ENCODE data around the gene SORBS2. TPM values are rescaled to one million over a fixed set of nuclear protein-coding genes. Genes with fewer than 3 reads are reported as not detected.

Gene SORBS2
- total and polyA plus RNA-seq, 2 of the 4 experiments (the other 2 are of a cell fraction): 0.18 TPM; not detected in 1

DNA sequence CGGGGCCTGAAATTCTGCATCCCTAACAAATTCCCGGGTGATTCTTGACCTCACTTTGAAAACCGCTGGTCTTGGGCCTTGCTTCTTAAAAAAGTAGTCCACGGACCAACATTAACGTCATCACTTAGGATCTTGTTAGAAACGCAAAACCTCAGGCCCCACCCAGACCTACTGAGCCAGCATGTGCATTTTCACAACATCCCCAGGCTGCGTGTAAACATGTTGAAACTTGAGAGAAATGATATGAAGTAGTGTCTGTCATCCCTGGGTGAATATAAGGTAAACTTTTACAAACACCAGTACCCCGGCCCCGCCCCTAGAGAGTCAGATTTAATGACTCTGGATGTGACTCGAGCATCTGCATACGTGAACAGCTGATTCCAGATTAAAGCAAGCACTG lies 33.7 kb downstream of the SORBS2 start:
- no peak for ATAC-seq (ENCODE audit: low read depth)
- in situ Hi-C loops (cut with MboI; ENCODE audit: low sequenced_read_pairs): no loop called here

More for the DNA sequence above, 33.7 kb downstream of the SORBS2 start:
- Histone ChIP-seq H3K4me2 (ENCODE audit: low read depth, low read length) (no peak overlapping the region), H3K18ac (ENCODE audit: low read depth, low read length) (no peak overlapping the region), H4K5ac (ENCODE audit: low read depth, low read length) (no peak overlapping the region), H3K27me3 (ENCODE audit: control insufficient read depth, insufficient read depth, low read length) (no peaks in the 10 kb centered on the region), H3K79me1 (ENCODE audit: low read depth in 1 of 2, low read length in 2 of 2) (no peaks in the 10 kb centered on the region), H3K23ac (ENCODE audit: low read depth, low read length) (no peak overlapping the region), H3K56ac (ENCODE audit: extremely low read depth, insufficient read depth, low read length) (no peak overlapping the region), H4K20me1 (ENCODE audit: insufficient read depth, low read length) (no peaks in the 10 kb centered on the region), H3K4ac (ENCODE audit: low read depth, low read length) (no peak overlapping the region), H3K4me3 (ENCODE audit: insufficient read depth, low read depth, low read length) (no peak overlapping the region), H2AFZ (replicated peaks; ENCODE audit: low read length, poor library complexity) (no peak overlapping the region), H3K36me3 (ENCODE audit: control insufficient read depth, insufficient read depth, low read length) (no peaks in the 10 kb centered on the region), H2AK9ac (replicated peaks; ENCODE audit: low read depth, low read length, poor library complexity) (no peak overlapping the region), H3K9me1 (ENCODE audit: insufficient read depth, low read length) (peaks cover 9% of the 10 kb centered on the region), H2AK5ac (ENCODE audit: low read depth, low read length) (no peak overlapping the region), H2BK20ac (ENCODE audit: low read depth, low read length) (no peak overlapping the region), H3K4me1 (ENCODE audit: control insufficient read depth, insufficient read depth, low read length) (peaks cover 2% of the 10 kb centered on the region; the same call in 1 of the 2 replicates), H2BK15ac (ENCODE audit: low read depth, low read length) (no peak overlapping the region), H2BK5ac (ENCODE audit: low read depth, low read length, poor library complexity, severe bottlenecking) (no peak overlapping the region), H3K9me3 (ENCODE audit: control insufficient read depth, insufficient read depth, low read length) (no peaks in the 10 kb centered on the region), H3K27ac (ENCODE audit: insufficient read depth, low read length) (no peak overlapping the region), H2BK120ac (ENCODE audit: low read depth, low read length) (no peak overlapping the region), H4K8ac (ENCODE audit: low read depth in 2 of 2, low read length in 2 of 2) (no peak overlapping the region), H4K91ac (ENCODE audit: insufficient read depth, low read depth, low read length) (no peak overlapping the region), H3K9ac (ENCODE audit: low read depth, low read length) (no peak overlapping the region), H3K14ac (replicated peaks; ENCODE audit: low read depth, low read length) (no peak overlapping the region)
- BruUV-seq (replicated peaks): no TSS peak
- ChIA-PET CTCF (no interaction called here), POLR2A (ENCODE audit: unreplicated experiment) (no interaction called here)
- WGBS, 2 experiments (ENCODE audit: extremely low coverage in 2 of 2, insufficient read length in 1 of 2): 86% methylated on average over 5 of the region's 11 CpGs; no CpG with 5 or more reads in 1 of the 2 experiments
- TF ChIP-seq POLR2A (IDR thresholded peaks at IDR 0.05; ENCODE audit: low read depth, low read length): no peak
- TF ChIP-seq, protein P1, sequence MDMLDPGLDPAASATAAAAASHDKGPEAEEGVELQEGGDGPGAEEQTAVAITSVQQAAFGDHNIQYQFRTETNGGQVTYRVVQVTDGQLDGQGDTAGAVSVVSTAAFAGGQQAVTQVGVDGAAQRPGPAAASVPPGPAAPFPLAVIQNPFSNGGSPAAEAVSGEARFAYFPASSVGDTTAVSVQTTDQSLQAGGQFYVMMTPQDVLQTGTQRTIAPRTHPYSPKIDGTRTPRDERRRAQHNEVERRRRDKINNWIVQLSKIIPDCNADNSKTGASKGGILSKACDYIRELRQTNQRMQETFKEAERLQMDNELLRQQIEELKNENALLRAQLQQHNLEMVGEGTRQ (IDR thresholded peaks at IDR 0.05; ENCODE audit: low read depth, low read length): no peak
- no peak for TF ChIP-seq SMC3 (IDR thresholded peaks at IDR 0.05; ENCODE audit: low read depth, low read length)
- no peak for TF ChIP-seq MAZ (IDR thresholded peaks at IDR 0.05; ENCODE audit: borderline replicate concordance, low read depth, low read length)
- TF ChIP-seq MXI1 (IDR thresholded peaks at IDR 0.05; ENCODE audit: borderline replicate concordance, low read depth, low read length): no peak
- TF ChIP-seq RCOR1 (IDR thresholded peaks at IDR 0.05; ENCODE audit: insufficient replicate concordance, low read length): no peak
- TF ChIP-seq NFE2L2 (IDR thresholded peaks at IDR 0.05; ENCODE audit: low read depth, low read length): no peak
- no peak for TF ChIP-seq FOS (IDR thresholded peaks at IDR 0.05; ENCODE audit: low read depth, low read length)
- TF ChIP-seq, protein P2, sequence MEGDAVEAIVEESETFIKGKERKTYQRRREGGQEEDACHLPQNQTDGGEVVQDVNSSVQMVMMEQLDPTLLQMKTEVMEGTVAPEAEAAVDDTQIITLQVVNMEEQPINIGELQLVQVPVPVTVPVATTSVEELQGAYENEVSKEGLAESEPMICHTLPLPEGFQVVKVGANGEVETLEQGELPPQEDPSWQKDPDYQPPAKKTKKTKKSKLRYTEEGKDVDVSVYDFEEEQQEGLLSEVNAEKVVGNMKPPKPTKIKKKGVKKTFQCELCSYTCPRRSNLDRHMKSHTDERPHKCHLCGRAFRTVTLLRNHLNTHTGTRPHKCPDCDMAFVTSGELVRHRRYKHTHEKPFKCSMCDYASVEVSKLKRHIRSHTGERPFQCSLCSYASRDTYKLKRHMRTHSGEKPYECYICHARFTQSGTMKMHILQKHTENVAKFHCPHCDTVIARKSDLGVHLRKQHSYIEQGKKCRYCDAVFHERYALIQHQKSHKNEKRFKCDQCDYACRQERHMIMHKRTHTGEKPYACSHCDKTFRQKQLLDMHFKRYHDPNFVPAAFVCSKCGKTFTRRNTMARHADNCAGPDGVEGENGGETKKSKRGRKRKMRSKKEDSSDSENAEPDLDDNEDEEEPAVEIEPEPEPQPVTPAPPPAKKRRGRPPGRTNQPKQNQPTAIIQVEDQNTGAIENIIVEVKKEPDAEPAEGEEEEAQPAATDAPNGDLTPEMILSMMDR (conservative IDR thresholded peaks at IDR 0.05; ENCODE audit: low read depth, low read length): no peak
- no peak for TF ChIP-seq CHD1 (IDR thresholded peaks at IDR 0.05; ENCODE audit: low read depth, low read length)
- TF ChIP-seq RFX5 (IDR thresholded peaks at IDR 0.05; ENCODE audit: low read depth, low read length): no peak
- TF ChIP-seq BHLHE40 (IDR thresholded peaks at IDR 0.05; ENCODE audit: low read depth, low read length): no peak
- no peak for TF ChIP-seq CEBPB (IDR thresholded peaks at IDR 0.05; ENCODE audit: low read depth, low read length)
- no peak for TF ChIP-seq RAD21 (IDR thresholded peaks at IDR 0.05; ENCODE audit: low read length)
- no peak for DNase-seq
- intact Hi-C loops (cut with micrococcal nuclease): no loop called here
- dilution Hi-C loops (cut with HindIII; ENCODE audit: low sequenced_read_pairs, unreplicated experiment): no loop called here

Data from IMR-90 (cell line).